Hepatocyte (in vitro differentiated cells): ENCODE measurements around the gene TAS2R41.

Experiments
- EZH2 ChIP-seq: fragments of 200-600 bp; sonication (generic); IDR thresholded peaks from 2 replicates; pipeline ENCODE4 v1.6.1; 2016; ENCODE audit warnings: antibody characterized with exemption, mild to moderate bottlenecking, borderline replicate concordance
- EZH2phosphoT487 ChIP-seq: fragments of 200-600 bp; sonication (generic); IDR thresholded peaks from one replicate; pipeline ENCODE4 v1.6.1; 2018; ENCODE audit warnings: antibody characterized with exemption, mild to moderate bottlenecking, low read depth, moderate library complexity; ENCODE audit not compliant: unreplicated experiment, severe bottlenecking
- TF ChIP-seq, protein P1 (sequence below): fragments of 200-600 bp; sonication (generic); IDR thresholded peaks from 2 replicates; pipeline ENCODE4 v1.5.1; 2016; ENCODE audit warnings: antibody characterized with exemption, mild to moderate bottlenecking; ENCODE audit not compliant: poor library complexity

DNA sequence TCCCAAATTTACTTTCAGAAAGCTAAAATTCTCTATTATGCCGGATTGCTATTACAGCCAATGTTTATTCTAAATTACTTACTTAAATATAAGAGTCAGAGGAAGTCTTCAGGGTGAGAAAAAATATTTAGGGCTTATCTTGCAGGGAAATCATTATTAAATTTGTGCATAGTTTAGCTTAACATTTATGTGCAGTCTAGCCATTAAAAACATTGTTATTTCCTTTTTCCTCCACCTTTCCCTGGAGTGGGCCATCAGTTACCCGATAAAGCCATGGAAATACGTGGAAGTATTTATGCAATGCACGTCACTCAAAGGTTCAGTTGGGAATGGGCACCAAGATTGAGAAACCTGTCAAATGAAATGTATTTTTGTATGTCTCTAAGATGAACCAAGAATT is 43.9 kb upstream of the TAS2R41 start:
- TF ChIP-seq, protein P1, sequence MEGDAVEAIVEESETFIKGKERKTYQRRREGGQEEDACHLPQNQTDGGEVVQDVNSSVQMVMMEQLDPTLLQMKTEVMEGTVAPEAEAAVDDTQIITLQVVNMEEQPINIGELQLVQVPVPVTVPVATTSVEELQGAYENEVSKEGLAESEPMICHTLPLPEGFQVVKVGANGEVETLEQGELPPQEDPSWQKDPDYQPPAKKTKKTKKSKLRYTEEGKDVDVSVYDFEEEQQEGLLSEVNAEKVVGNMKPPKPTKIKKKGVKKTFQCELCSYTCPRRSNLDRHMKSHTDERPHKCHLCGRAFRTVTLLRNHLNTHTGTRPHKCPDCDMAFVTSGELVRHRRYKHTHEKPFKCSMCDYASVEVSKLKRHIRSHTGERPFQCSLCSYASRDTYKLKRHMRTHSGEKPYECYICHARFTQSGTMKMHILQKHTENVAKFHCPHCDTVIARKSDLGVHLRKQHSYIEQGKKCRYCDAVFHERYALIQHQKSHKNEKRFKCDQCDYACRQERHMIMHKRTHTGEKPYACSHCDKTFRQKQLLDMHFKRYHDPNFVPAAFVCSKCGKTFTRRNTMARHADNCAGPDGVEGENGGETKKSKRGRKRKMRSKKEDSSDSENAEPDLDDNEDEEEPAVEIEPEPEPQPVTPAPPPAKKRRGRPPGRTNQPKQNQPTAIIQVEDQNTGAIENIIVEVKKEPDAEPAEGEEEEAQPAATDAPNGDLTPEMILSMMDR, result no peak
- TF ChIP-seq EZH2 (no peak), EZH2phosphoT487 (no peak)
